HCT116 (cell line): Measurements from ENCODE around the gene AKAP13. TPM values are rescaled to one million over a fixed set of nuclear protein-coding genes. Genes with fewer than 3 reads are reported as not detected.

Experiments used
- ATAC-seq: fragments of 200-7000 bp; cut with Tn5 transposase; 2 replicates; pipeline ENCODE4 v1.9.1; 2020; ENCODE audit warnings: mild to moderate bottlenecking, moderate library complexity
- BruUV-seq: library from RNA; stranded (reverse); fragments of 400-500 nt; replicated peaks from 2 replicates; lab custom pipeline; 2021; lab: Mats Ljungman, UMichigan
- CTCF ChIA-PET: fragments of 300-600 bp; sonication (Branson Sonifier 250); formaldehyde crosslinking; loops from one replicate; lab custom pipeline; 2021; ENCODE audit warnings: antibody characterized with exemption; lab: Charles Lee
- POLR2A ChIA-PET: fragments of 300-600, 350-600 bp; sonication (Branson Sonifier 250); formaldehyde crosslinking; loops from one replicate; lab custom pipeline; 2021; ENCODE audit warnings: antibody characterized with exemption; lab: Charles Lee
- RAD21 ChIA-PET, 2 experiments: fragments of 300-600 bp; sonication (Branson Sonifier 250); formaldehyde crosslinking; loops; one replicate each; lab custom pipeline; 2023; ENCODE audit warnings: low total read pairs in 2 of 2; ENCODE audit not compliant: uncharacterized antibody in 2 of 2, unreplicated experiment in 2 of 2, low non-redundant PET in 1 of 2; lab: Charles Lee
- DNase-seq: peaks from one replicate; pipeline ENCODE4 v3.0.0-alpha.2; 2010; ENCODE audit warnings: low read depth, low spot score
- H2AFZ ChIP-seq: fragments of 200-600 bp; shearing (Covaris generic), sonication (generic); 2 replicates; pipeline ENCODE4 v1.6.1; 2017; ENCODE audit warnings: low read depth, mixed run types, mixed read lengths, antibody characterized with exemption, low read length; ENCODE audit not compliant: poor library complexity, severe bottlenecking
- H3K27ac ChIP-seq: 2 replicates; pipeline ENCODE4 v1.5.1; 2012; ENCODE audit warnings: low read depth, low read length
- H3K27me3 ChIP-seq: fragments of 200-600 bp; sonication (generic); 2 replicates; pipeline ENCODE4 v1.6.1; 2016; ENCODE audit warnings: mixed run types, low read length, mixed read lengths; ENCODE audit not compliant: insufficient read depth
- H3K36me3 ChIP-seq, 2 experiments: fragments of 200-500 bp in 1 of 2; fragments of 200-600 bp in 1 of 2; sonication (Bioruptor generic) in 1 of 2; sonication (generic) in 1 of 2; 2 replicates each; pipeline versions ENCODE4 v1.5.1 to v1.6.1; 2014 to 2016; ENCODE audit warnings: low read length in 2 of 2, inconsistent platforms in 1 of 2, mixed read lengths in 1 of 2, mixed run types in 1 of 2; ENCODE audit not compliant: insufficient read depth in 2 of 2, control insufficient read depth in 1 of 2
- H3K4me1 ChIP-seq, 2 experiments: fragments of 200-600 bp in 1 of 2; sonication (generic) in 1 of 2; 2 replicates each; pipeline versions ENCODE4 v1.5.1 to v1.6.1; 2012 to 2017; ENCODE audit warnings: low read length in 2 of 2, inconsistent platforms in 1 of 2, mild to moderate bottlenecking in 1 of 2, mixed read lengths in 1 of 2, mixed run types in 1 of 2, moderate library complexity in 1 of 2; ENCODE audit not compliant: insufficient read depth in 2 of 2, control insufficient read depth in 1 of 2
- H3K4me2 ChIP-seq: fragments of 200-600 bp; sonication (generic); 2 replicates; pipeline ENCODE4 v1.6.1; 2017; ENCODE audit warnings: mixed run types, low read length, mixed read lengths
- H3K4me3 ChIP-seq, 2 experiments: fragments of 200-600 bp in 1 of 2; sonication (generic) in 1 of 2; replicated peaks in 1 of 2; 2 replicates each; pipeline ENCODE4 v1.5.1; 2011 to 2016; ENCODE audit warnings: low read length in 2 of 2, control low read depth in 1 of 2, low read depth in 1 of 2, mild to moderate bottlenecking in 1 of 2, mixed read lengths in 1 of 2, mixed run types in 1 of 2
- H3K79me2 ChIP-seq: fragments of 200-600 bp; sonication (generic); 2 replicates; pipeline ENCODE4 v1.6.1; 2017; ENCODE audit warnings: mild to moderate bottlenecking, mixed run types, low read length, moderate library complexity, mixed read lengths; ENCODE audit not compliant: insufficient read depth
- H3K9ac ChIP-seq: fragments of 200-600 bp; sonication (generic); 2 replicates; pipeline ENCODE4 v1.6.1; 2016; ENCODE audit warnings: low read length, mixed read lengths
- H3K9me2 ChIP-seq: fragments of 200-600 bp; sonication (generic), shearing (Covaris generic); 2 replicates; pipeline ENCODE4 v1.6.1; 2017; ENCODE audit warnings: mixed run types, mild to moderate bottlenecking, moderate library complexity; ENCODE audit not compliant: insufficient read depth
- H3K9me3 ChIP-seq, 2 experiments: fragments of 200-500 bp in 1 of 2; fragments of 200-600 bp in 1 of 2; sonication (Bioruptor generic) in 1 of 2; sonication (generic) in 1 of 2; 2 replicates each; pipeline ENCODE4 v1.6.1; 2014 to 2017; ENCODE audit warnings: low read length in 2 of 2, mixed read lengths in 2 of 2, inconsistent platforms in 1 of 2, low read depth in 1 of 2, mild to moderate bottlenecking in 1 of 2, mixed run types in 1 of 2, moderate library complexity in 1 of 2; ENCODE audit not compliant: control insufficient read depth in 1 of 2, insufficient read depth in 1 of 2
- H4K20me1 ChIP-seq: fragments of 200-600 bp; sonication (generic), shearing (Covaris generic); 2 replicates; pipeline ENCODE4 v1.6.1; 2017; ENCODE audit warnings: mixed run types, mild to moderate bottlenecking, moderate library complexity; ENCODE audit not compliant: insufficient read depth
- CEBPB ChIP-seq: IDR thresholded peaks from 2 replicates; pipeline ENCODE4 v1.6.1; 2012; ENCODE audit warnings: low read depth
- CTCF ChIP-seq, 3 experiments: fragments of 200-600 bp in 1 of 3; sonication (generic) in 1 of 3; IDR thresholded peaks in 2 of 3; conservative IDR thresholded peaks in 1 of 3; 2 replicates each; pipeline ENCODE4 v1.5.1; 2012 to 2017; ENCODE audit warnings: low read depth in 2 of 3, low read length in 2 of 3, antibody characterized with exemption in 1 of 3, borderline replicate concordance in 1 of 3, control low read depth in 1 of 3, mild to moderate bottlenecking in 1 of 3, mixed read lengths in 1 of 3, mixed run types in 1 of 3, moderate library complexity in 1 of 3; ENCODE audit not compliant: insufficient read depth in 1 of 3
- EZH2 ChIP-seq: fragments of 200-600 bp; sonication (generic); IDR thresholded peaks from 2 replicates; pipeline ENCODE4 v1.6.1; 2017; ENCODE audit warnings: antibody characterized with exemption, mixed run types
- REST ChIP-seq: IDR thresholded peaks from 2 replicates; pipeline ENCODE4 v1.6.1; 2012; ENCODE audit warnings: low read depth
- YY1 ChIP-seq: IDR thresholded peaks from 2 replicates; pipeline ENCODE4 v1.6.1; 2011; ENCODE audit warnings: low read length, low read depth, moderate library complexity, mild to moderate bottlenecking; ENCODE audit not compliant: insufficient replicate concordance; ENCODE audit errors: extremely low read depth
- intact Hi-C: fragments of 100-400 bp; cut with micrococcal nuclease; formaldehyde crosslinking; loops from 2 replicates; pipeline ENCODE4 v1.10.0; 2022
- total RNA-seq: library from RNA; stranded (reverse); gene quantifications from one replicate; pipeline ENCODE4 v1.2.1, GENCODE V29; 2021; ENCODE audit not compliant: unreplicated experiment

AKAP13 gene
- total RNA-seq, 1 experiment from 2014 or later = 43.1 TPM

- no peaks in the 10 kb centered on the region for H3K9me3 ChIP-seq
- ATAC-seq (no peak), DNase-seq (no peak)
- H3K4me1 ChIP-seq = no peaks in the 10 kb centered on the region
- RAD21 ChIA-PET = interaction anchor here in 1 of 2 experiments (1.2 kb wide), 1 partner anchor 213 kb away, joined by 3 read pairs; no protein-coding TSS in a partner anchor
- peaks cover 0 to 2% of the 10 kb centered on the region in 2 experiments; a peak in 1 of 4 replicates for H3K36me3 ChIP-seq
- no peak overlapping the region for H2AFZ ChIP-seq
- no peaks in the 10 kb centered on the region for H3K27me3 ChIP-seq
- H3K9me2 ChIP-seq = no peaks in the 10 kb centered on the region
- H4K20me1 ChIP-seq = no peaks in the 10 kb centered on the region
- H3K4me2 ChIP-seq = no peak overlapping the region
- no peak overlapping the region for H3K4me3 ChIP-seq
- intact Hi-C loops = no loop called here
- POLR2A ChIA-PET = no interaction called here
- no peak overlapping the region for H3K9ac ChIP-seq
- H3K27ac ChIP-seq = no peak overlapping the region
- no TSS peak for BruUV-seq
- TF ChIP-seq EZH2 (no peak), CTCF (IDR thresholded peaks at IDR 0.05 in 2 of 3, conservative IDR thresholded peaks at IDR 0.05 in 1 of 3; ENCODE audit: borderline replicate concordance in 1 of 3, insufficient read depth in 1 of 3, low read depth in 2 of 3, low read length in 2 of 3) (no peak), YY1 (no peak), REST (no peak), CEBPB (no peak)
- CTCF ChIA-PET = no interaction called here
- H3K79me2 ChIP-seq = no peaks in the 10 kb centered on the region
Measured at GRCh38 chr15:85543741-85544155, 163.3 kb downstream of the AKAP13 start.
